ENCODE data around the gene ABCB9. TPM values are rescaled to one million over a fixed set of nuclear protein-coding genes. Genes with fewer than 3 reads are reported as not detected.
A peak's percentile ranks its signal among the peaks of the same experiment; 100 is the strongest.
"Not testable (repeated sequence)": the region's sequence is repeated elsewhere in the genome, so short reads cannot be mapped to it uniquely, and the experiment has no call there.

The ABCB9 gene
- total RNA-seq, 1 experiment from 2014 or later: 6.4 TPM

- no peaks in the 10 kb centered on the region for H3K9me3 ChIP-seq
- peak; percentile 51 for DNase-seq
- H3K4me3 ChIP-seq: no peak overlapping the region
- no peaks in the 10 kb centered on the region for H3K27me3 ChIP-seq
- no peaks in the 10 kb centered on the region for H3K36me3 ChIP-seq
These were observed 28.6 kb downstream of the ABCB9 start for GRCh38 chr12:122937622-122938091.

GRCh38 chr12:122935318-122935717 is 30.9 kb downstream of the ABCB9 start:
- no peaks in the 10 kb centered on the region for H3K27me3 ChIP-seq
- no peaks in the 10 kb centered on the region for H3K36me3 ChIP-seq
- DNase-seq: no peak
- no peak overlapping the region for H3K4me3 ChIP-seq
- H3K9me3 ChIP-seq: no peaks in the 10 kb centered on the region

GRCh38 chr12:122934722-122935121 is 31.5 kb downstream of the ABCB9 start:
- no peaks in the 10 kb centered on the region for H3K27me3 ChIP-seq

GRCh38 chr12:122932207-122932606 is 34.1 kb downstream of the ABCB9 start:
- Histone ChIP-seq H3K9me3 (no peaks in the 10 kb centered on the region), H3K4me3 (no peak overlapping the region), H3K27me3 (no peaks in the 10 kb centered on the region), H3K36me3 (no peaks in the 10 kb centered on the region)
- DNase-seq: no peak

More at GRCh38 chr12:122934722-122935121, 31.5 kb downstream of the ABCB9 start:
- H3K9me3 ChIP-seq: no peaks in the 10 kb centered on the region
- DNase-seq: no peak
- H3K36me3 ChIP-seq: no peaks in the 10 kb centered on the region
- H3K4me3 ChIP-seq: no peak overlapping the region

- no peaks in the 10 kb centered on the region for H3K27me3 ChIP-seq
- H3K4me3 ChIP-seq: no peak overlapping the region
- H3K36me3 ChIP-seq: no peaks in the 10 kb centered on the region
- no peak for DNase-seq
- H3K9me3 ChIP-seq: no peaks in the 10 kb centered on the region
These were observed 36.5 kb downstream of the ABCB9 start for GRCh38 chr12:122929812-122930211.

- Histone ChIP-seq H3K27me3 (no peaks in the 10 kb centered on the region), H3K4me3 (no peak overlapping the region), H3K9me3 (no peaks in the 10 kb centered on the region), H3K36me3 (no peaks in the 10 kb centered on the region)
- no peak for DNase-seq
These were observed 37.1 kb downstream of the ABCB9 start for GRCh38 chr12:122929148-122929538.

GRCh38 chr12:122928404-122929147 is 37.7 kb downstream of the ABCB9 start:
- no peak for DNase-seq
- no peaks in the 10 kb centered on the region for H3K9me3 ChIP-seq
- no peaks in the 10 kb centered on the region for H3K27me3 ChIP-seq
- no peak overlapping the region for H3K4me3 ChIP-seq
- H3K36me3 ChIP-seq: no peaks in the 10 kb centered on the region

- no peak for DNase-seq
- H3K9me3 ChIP-seq: no peaks in the 10 kb centered on the region
- H3K4me3 ChIP-seq: no peak overlapping the region
These were observed 38.4 kb downstream of the ABCB9 start for GRCh38 chr12:122927756-122928403.

GRCh38 chr12:122921917-122922316 is 44.3 kb downstream of the ABCB9 start:
- Histone ChIP-seq H3K4me3 (no peak overlapping the region), H3K27me3 (no peaks in the 10 kb centered on the region), H3K9me3 (no peaks in the 10 kb centered on the region), H3K36me3 (no peaks in the 10 kb centered on the region)
- no peak for DNase-seq

More at GRCh38 chr12:122927756-122928403, 38.4 kb downstream of the ABCB9 start:
- Histone ChIP-seq H3K36me3 (no peaks in the 10 kb centered on the region), H3K27me3 (no peaks in the 10 kb centered on the region)

GRCh38 chr12:122920687-122921086 is 45.6 kb downstream of the ABCB9 start:
- Histone ChIP-seq H3K27me3 (no peaks in the 10 kb centered on the region), H3K4me3 (no peak overlapping the region), H3K9me3 (no peaks in the 10 kb centered on the region), H3K36me3 (no peaks in the 10 kb centered on the region)
- no peak for DNase-seq

- H3K36me3 ChIP-seq: no peaks in the 10 kb centered on the region
- DNase-seq: no peak
- H3K4me3 ChIP-seq: no peak overlapping the region
- H3K9me3 ChIP-seq: no peaks in the 10 kb centered on the region
- no peaks in the 10 kb centered on the region for H3K27me3 ChIP-seq
These were observed 47.4 kb downstream of the ABCB9 start for GRCh38 chr12:122918827-122919226.

- peak; percentile 80 for DNase-seq
- no peaks in the 10 kb centered on the region for H3K36me3 ChIP-seq
These were observed 48.6 kb downstream of the ABCB9 start for GRCh38 chr12:122917507-122918121.

GRCh38 chr12:122909442-122910288 is 56.6 kb downstream of the ABCB9 start:
- H3K36me3 ChIP-seq: no peaks in the 10 kb centered on the region
- H3K9me3 ChIP-seq: no peaks in the 10 kb centered on the region
- DNase-seq: no peak
- no peaks in the 10 kb centered on the region for H3K27me3 ChIP-seq
- no peak overlapping the region for H3K4me3 ChIP-seq

More at GRCh38 chr12:122917507-122918121, 48.6 kb downstream of the ABCB9 start:
- H3K9me3 ChIP-seq: no peaks in the 10 kb centered on the region
- no peaks in the 10 kb centered on the region for H3K27me3 ChIP-seq
- no peak overlapping the region for H3K4me3 ChIP-seq

GRCh38 chr12:122908915-122909314 is 57.3 kb downstream of the ABCB9 start:
- DNase-seq: no peak
- H3K4me3 ChIP-seq: no peak overlapping the region
- H3K27me3 ChIP-seq: no peaks in the 10 kb centered on the region
- H3K9me3 ChIP-seq: no peaks in the 10 kb centered on the region
- no peaks in the 10 kb centered on the region for H3K36me3 ChIP-seq

- H3K36me3 ChIP-seq, DNase-seq, H3K4me3 ChIP-seq, H3K9me3 ChIP-seq, H3K27me3 ChIP-seq: not testable (repeated sequence)
These were observed 61.0 kb downstream of the ABCB9 start for GRCh38 chr12:122905258-122905657.

- Histone ChIP-seq H3K9me3 (no peaks in the 10 kb centered on the region), H3K27me3 (no peaks in the 10 kb centered on the region), H3K36me3 (no peaks in the 10 kb centered on the region), H3K4me3 (no peak overlapping the region)
- no peak for DNase-seq
These were observed 62.6 kb downstream of the ABCB9 start for GRCh38 chr12:122903693-122904034.
